ENCODE data around the gene UBE2C.

- TF ChIP-seq, protein P1, sequence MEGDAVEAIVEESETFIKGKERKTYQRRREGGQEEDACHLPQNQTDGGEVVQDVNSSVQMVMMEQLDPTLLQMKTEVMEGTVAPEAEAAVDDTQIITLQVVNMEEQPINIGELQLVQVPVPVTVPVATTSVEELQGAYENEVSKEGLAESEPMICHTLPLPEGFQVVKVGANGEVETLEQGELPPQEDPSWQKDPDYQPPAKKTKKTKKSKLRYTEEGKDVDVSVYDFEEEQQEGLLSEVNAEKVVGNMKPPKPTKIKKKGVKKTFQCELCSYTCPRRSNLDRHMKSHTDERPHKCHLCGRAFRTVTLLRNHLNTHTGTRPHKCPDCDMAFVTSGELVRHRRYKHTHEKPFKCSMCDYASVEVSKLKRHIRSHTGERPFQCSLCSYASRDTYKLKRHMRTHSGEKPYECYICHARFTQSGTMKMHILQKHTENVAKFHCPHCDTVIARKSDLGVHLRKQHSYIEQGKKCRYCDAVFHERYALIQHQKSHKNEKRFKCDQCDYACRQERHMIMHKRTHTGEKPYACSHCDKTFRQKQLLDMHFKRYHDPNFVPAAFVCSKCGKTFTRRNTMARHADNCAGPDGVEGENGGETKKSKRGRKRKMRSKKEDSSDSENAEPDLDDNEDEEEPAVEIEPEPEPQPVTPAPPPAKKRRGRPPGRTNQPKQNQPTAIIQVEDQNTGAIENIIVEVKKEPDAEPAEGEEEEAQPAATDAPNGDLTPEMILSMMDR (IDR thresholded peaks at IDR 0.05) = no peak
- TF ChIP-seq POLR2A (IDR thresholded peaks at IDR 0.05) = no peak
Measured at GRCh38 chr20:45818239-45818638, 5.8 kb downstream of the UBE2C start.

All from testis (tissue), 2 donors.